Left forelimb (tissue), 1 donor: Measurements from ENCODE around the gene HERPUD1.
"Not testable (repeated sequence)": the region's sequence is repeated elsewhere in the genome, so short reads cannot be mapped to it uniquely, and the experiment has no call there.

Experiments used
- DNase-seq: peaks from one replicate; pipeline ENCODE4 v3.0.0-alpha.2; 2018; ENCODE audit warnings: low spot score

The HERPUD1 gene

DNA sequence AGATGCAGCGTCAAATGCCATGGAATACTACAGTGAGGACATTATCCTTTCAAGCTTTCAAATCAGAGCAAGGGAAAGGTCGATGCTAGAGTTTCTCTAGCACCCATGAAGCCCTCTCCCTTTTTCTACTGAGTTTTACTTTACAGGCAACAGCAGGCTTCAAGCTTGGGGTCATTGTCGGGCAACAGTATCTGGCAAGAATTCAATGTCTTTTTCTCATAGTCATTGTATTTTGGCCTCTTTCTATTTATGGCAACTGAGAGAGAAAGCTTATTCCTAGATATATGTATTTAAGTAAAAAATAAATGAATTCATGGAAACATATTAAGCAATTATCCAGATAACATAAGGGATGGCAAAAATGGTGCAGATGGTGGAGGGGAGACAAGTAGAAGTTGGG is 29.4 kb downstream of the HERPUD1 start:
- no peak for DNase-seq

DNA sequence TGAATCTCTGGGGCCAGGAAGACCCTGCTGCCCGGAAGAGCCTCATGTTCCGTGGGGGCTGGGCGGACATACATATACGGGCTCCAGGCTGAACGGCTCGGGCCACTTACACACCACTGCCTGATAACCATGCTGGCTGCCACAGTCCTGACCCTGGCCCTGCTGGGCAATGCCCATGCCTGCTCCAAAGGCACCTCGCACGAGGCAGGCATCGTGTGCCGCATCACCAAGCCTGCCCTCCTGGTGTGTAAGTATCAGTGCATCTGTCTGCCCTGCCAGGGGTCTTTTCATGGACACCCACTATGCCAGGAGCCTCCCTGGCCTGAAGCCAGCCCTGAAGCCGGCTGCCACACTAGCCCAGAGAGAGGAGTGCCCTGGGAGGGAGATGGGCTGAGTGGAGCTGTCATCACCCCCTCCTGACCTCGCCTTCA is 29.9 kb downstream of the HERPUD1 start, which contains the start of gene CETP:
CETP (plus strand) TSS at position 100 of the 431 bp plus-strand sequence; CDS start at position 130, 30 bp downstream.
- DNase-seq = no peak

DNA sequence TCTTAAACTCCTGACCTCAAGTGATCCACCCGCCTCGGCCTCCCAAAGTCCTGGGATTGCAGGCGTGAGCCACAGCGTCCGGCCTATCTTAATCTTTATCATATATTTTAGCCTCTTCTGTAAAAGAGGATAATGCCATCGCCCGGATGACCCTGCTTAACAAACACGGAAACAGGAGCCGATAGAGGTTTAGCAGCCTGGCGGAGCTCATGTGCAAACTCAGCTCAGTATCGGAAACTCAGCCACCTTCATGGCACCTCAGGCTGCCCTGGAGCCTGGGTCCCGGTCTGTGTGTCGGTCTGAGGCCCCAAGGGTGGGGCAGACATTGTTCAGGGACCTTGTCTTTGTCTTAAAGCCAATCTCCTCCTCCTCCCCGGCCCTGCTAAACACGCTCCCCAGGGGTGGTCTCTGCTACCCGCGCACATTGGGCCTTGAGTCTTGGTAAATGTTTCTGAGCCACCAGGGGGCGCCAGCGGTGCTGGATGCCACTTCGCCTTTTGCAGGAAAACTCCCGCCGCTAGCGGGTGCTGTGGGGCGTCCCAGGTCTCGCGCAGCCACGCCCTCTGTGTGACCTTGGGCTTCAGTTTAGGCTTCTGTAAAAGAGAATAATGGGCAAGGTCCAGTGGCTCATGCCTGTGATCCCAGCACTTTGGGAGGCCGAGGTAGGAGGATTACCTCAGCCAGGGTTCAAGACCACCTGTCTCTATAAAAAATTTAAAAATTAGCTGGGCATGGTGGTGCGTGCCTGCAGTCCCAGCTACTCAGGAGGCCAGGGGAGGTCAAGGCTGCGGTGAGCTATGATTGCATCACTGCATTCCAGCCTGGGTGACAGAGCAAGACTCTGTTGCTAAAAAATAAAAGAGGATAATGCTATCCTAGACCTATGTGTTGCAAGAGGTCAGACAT is 32.6 kb downstream of the HERPUD1 start:
- DNase-seq = peak; percentile 80

DNA sequence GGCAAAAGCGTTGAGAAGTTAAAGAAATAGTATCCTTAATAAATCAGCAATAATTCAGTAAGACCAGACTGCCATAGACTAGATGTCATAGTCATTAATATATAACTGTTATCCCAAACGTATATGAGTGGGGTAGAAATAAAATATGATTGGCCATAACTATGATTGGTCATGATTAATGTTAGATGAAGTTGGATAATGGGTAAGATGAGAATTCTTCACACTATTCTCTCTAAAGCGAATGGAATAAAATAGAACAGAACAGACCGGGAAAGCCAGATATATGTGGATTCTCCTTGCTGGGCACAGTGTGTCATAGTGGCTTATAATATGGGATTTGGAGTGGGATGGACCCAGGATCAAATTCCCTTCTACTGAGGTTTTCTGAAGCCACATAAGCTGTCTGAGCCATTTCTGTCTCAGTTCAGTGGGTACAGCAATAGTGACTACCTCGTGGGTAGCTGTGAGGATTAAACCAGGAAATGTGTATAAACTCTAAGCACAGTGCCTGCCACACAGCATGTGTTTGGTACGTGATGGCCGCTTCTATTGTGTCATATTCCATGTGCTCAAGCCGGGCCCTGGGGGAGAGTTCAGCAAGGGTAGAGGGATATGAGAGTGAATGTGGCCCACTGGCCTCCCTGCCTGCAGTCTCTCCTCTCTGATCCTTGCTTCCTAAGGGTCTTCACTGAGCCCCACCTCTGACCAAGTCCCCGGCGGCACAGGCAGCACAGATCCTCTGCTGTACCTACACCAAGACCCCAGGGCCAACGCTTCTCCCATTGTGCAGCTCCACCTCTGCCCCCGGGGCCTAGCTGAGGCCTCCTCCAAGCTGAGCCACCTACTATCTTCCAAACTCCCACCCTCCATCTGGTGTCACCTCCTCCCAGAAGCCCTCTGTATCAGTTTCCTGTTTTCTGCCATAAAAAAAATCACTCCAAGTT is 33.5 kb downstream of the HERPUD1 start:
- DNase-seq = no peak

DNA sequence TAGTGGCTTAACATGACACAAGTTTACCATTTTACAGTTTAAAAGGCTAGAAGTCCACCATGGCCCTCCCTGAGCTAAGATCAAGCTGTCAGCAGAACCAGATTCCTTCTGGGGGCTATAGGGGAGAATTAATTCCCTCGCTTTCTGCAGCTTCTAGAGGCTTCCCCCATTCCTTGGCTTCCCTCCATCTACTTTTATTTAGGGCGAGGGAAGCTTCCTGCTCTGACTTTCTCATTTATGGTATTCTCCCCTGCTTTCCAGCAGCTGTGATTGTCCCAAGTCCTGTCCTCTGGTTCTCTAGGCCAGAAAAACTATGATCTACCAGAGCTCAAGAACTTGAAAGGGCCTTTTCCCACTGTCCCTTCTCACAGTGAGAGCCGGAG is 34.1 kb downstream of the HERPUD1 start:
- DNase-seq = no peak

DNA sequence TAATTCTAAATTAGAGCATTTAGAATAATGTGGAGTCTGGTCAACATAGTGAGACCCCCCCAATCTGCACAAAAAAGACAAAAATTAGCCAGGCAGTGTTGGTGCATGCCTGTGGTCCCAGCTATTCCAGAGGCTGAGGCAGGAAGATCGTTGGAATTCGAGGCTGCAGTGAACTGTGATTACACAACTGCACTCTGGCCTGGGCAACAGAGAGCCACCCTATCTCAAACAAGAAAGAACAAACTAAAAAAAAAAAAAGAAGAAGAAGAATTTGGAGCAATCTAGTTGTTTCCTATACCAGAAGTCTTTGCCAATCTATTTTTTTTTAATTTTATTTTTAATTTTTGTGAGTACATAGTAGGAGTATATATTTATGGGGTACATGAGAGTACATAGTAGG is 35.8 kb downstream of the HERPUD1 start:
- no peak for DNase-seq

DNA sequence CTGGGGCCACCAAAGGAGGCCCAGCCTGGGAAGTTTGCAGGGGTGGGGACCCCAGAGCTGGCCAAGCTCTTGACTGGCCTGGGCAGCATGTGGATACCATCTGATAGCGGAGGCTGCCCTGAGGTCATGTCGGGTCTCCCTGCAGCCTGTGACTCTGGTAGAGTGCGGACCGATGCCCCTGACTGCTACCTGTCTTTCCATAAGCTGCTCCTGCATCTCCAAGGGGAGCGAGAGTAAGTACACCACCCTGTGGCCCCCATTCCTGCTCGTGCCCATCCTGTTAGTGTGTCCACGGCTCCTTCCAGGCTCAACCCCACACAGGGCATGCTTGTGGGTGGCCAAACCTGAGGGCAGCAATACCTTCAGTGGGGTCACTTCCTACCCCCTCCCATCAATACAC is 37.8 kb downstream of the HERPUD1 start:
- no peak for DNase-seq

DNA sequence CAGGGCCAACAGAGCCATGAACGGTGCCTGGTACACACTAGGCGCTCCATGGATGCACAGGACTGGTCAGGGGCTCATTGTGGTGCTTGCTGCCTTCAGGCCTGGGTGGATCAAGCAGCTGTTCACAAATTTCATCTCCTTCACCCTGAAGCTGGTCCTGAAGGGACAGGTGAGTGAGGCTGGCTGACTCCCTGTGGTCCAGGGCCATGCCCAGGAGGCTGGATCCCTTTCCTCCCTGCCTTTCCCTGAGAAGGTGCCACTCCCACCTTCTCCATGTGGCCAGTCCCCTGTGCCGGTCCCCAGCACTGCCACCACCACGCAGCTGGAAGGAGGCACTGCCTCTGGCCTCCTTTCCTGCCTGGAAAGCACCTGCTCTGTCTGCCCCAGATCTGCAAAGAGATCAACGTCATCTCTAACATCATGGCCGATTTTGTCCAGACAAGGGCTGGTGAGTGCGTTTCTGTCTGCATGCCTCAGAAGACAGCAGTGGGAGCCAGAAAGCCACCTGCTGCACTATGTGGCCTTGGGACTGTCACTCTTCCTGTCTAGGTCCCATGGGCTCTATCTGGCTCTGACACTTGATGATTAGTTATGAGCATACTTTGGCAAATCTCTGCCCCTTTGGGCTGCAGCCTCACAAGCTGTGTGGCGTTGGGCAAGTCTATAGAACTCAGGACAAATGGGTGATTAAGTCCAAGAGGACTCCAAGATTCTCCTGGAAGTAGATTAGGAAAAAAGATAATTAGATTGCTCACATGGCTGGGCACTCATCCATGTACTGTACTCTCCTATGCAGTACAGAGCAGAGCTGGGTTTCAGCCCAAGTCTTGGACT is 39.2 kb downstream of the HERPUD1 start:
- DNase-seq = no peak

DNA sequence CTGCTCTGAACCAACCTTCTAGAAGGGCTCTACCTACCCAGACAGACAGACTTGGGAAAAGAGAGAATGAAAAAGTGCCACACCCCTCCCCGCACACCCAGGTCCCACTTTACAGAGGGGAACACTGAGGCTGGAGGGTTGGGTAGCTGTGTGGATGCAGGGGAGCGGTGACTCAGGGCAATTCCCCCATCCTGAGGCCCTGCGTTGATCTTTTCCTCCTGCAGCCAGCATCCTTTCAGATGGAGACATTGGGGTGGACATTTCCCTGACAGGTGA is 39.8 kb downstream of the HERPUD1 start:
- no peak for DNase-seq

DNA sequence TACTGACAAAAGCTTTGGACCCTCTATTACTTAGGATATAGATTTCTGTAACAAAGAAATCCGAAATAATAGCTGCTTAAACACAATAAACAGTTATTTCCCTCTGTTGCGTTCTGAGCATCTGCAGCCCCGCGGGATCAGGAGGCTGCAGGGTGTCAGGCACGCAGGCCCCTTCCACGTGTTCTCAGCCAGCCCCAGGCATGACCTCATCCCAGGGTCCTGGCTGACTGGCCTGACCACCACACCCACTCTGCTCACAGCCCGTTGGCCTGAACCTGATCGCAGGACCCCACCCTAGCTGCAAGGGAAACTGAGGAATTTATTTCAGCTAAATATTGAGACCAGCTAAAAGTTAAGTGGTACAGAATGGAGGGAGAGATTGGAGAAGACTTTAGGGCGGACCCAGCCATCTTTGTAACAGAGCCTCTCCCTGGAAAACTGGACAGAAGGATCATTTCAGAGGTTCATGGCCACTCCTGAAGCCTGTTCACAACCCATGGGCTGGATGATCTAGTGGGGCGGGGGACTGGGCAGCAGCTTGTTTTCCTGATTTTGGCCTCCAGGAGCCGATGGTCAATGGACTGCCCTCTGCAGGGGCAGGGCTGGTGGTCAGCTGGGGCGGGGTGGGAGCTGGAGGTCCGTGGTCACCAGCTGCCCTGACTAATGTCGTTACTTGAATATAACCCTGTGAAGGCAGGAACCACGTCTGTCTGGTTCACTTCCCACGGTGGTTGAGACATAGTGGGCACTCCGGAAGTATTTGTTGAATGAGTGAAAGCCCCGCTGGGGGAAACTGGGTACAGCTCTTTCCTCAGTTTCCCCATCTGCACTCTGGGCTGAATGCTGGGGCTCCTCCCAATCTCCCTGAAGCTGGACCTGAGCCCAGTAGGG is 40.7 kb downstream of the HERPUD1 start:
- no peak for DNase-seq

DNA sequence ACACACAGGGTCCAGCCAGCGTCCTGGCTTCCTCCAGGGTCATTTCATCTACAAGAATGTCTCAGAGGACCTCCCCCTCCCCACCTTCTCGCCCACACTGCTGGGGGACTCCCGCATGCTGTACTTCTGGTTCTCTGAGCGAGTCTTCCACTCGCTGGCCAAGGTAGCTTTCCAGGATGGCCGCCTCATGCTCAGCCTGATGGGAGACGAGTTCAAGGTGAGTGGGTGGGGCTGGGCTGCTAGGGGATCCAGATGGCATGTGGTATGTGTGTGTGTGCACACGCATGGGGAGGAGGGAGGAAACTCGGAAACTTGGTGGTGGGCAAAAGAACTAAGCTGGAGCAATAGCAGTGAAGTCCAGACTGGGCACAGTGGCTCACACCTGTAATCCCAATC is 41.4 kb downstream of the HERPUD1 start:
- DNase-seq = no peak

DNA sequence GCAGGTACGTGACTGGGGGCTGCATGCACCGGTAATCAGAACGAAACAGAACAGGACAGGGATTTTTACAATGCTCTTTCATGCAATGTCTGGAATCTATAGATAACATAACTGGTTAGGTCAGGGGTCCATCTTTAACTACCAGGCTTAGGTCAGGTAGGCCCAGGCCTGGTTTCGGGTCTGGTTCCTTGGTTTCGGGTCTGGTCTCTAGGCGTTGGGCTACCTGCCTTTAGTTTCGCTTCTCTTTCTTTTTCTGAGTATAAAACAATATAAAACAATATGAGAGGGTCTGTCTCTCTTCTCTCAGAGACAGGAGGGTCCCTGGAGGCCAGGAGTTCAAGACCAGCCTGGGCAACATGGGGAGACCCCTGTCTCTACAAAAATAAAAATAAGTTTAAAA is 42.0 kb downstream of the HERPUD1 start:
- DNase-seq = not testable (repeated sequence)

DNA sequence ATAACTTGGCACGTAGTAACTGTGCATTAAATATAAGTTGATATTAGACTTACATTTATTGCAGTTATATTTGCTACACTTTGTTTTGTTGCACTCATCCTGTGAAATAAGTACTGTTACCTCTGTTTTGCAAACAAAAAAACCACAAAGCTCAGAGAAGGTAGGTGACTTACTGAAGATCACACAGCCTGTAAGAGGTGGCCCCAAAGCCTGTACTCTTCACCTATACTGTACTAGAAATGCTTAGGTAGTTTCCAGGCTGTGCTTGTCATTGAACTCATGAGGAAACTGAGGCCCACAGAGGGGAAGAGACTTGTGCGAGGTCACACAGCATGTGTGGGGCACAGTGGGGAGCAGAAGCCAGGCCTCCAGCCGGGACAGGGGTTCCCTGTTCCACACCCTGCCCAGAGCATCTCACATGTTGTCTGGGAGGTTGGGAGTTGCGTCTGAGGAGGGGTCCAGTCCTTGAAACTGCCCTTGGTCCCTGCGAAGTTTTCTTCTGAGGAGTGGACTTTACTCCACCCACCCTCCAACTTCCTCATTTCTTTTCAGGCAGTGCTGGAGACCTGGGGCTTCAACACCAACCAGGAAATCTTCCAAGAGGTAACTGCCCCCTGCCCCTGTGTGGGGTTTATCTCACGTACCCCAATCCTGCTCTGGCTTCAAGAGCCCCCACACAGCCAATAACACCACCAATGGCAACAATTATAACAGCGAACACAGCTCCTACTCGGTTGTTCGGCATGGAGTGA is 42.8 kb downstream of the HERPUD1 start:
- DNase-seq = no peak

DNA sequence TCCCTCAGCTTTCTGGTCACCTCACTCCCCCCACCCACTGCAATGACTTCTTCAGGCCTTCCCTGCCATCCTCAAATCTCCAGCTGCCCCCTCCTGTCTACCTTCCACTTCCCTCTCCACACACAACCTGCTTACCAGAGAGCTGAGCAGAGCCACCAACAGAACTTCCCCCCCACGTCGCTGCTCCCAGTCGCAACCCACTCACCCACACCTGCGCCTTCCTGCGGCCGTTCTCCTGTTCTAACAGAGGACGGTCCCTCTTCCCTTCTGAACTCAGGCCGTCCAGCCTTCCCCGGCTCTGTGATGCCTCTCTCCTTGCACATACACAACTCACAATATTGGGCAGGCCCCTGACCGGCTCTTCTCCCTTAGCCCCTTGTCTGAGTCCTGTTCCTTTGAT is 43.8 kb downstream of the HERPUD1 start:
- DNase-seq = no peak

DNA sequence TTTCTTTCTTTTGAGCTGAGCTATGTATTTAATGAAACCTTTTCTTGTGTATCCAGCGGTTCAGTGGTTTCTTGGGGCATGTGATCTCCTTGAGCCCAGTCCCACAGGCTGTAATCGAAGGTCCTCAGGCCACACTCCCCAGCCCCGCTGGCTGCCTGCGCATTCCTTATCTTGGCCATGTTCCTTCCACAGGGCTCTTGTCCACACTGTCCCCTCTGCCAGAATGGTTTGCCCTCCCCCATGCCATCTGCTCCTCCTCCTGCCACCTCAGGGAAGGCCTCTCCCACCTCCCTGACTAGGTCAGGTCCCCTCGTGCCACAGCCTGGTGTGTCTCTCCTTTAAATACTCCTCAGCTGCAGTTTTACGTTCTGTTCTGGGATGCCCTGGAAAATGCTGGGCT is 45.3 kb downstream of the HERPUD1 start:
- DNase-seq = no peak

DNA sequence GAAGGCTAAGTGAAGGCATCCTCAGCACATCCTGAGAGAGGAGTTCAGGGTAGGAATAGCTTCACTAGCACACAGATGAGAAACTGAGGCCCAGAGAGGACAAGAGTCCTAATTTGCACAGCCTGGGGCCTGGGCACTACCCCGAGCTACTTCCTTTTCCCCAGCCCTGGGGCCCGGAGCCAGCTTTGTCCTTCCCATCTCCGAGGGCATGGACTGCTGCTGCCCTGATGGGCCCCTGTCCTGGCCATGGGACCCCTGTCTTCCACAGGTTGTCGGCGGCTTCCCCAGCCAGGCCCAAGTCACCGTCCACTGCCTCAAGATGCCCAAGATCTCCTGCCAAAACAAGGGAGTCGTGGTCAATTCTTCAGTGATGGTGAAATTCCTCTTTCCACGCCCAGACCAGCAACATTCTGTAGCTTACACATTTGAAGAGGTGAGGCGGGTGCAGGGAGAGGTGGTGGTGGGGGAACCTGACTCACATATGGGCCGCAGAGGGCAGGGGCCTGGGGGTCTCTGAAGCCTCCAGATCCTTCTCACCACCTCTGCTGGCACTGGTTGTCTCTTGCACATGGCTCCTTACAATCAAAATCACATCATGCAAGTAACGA is 46.0 kb downstream of the HERPUD1 start:
- no peak for DNase-seq

DNA sequence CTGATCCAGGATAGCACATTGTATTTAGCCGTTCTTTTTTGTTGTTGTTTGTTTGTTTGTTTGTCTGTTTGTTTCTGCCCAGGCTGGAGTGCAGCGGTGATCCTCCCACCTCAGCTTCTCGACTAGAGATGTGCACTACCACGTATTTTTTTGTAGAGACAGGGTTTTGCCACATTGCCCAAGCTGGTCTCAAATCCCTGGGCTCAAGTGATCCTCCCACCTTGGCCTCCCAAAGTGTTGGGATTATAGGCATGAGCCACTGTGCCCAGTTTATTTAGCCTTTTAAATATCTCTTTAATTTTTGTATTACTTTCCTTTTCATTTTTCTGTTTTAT is 48.2 kb downstream of the HERPUD1 start:
- no peak for DNase-seq

DNA sequence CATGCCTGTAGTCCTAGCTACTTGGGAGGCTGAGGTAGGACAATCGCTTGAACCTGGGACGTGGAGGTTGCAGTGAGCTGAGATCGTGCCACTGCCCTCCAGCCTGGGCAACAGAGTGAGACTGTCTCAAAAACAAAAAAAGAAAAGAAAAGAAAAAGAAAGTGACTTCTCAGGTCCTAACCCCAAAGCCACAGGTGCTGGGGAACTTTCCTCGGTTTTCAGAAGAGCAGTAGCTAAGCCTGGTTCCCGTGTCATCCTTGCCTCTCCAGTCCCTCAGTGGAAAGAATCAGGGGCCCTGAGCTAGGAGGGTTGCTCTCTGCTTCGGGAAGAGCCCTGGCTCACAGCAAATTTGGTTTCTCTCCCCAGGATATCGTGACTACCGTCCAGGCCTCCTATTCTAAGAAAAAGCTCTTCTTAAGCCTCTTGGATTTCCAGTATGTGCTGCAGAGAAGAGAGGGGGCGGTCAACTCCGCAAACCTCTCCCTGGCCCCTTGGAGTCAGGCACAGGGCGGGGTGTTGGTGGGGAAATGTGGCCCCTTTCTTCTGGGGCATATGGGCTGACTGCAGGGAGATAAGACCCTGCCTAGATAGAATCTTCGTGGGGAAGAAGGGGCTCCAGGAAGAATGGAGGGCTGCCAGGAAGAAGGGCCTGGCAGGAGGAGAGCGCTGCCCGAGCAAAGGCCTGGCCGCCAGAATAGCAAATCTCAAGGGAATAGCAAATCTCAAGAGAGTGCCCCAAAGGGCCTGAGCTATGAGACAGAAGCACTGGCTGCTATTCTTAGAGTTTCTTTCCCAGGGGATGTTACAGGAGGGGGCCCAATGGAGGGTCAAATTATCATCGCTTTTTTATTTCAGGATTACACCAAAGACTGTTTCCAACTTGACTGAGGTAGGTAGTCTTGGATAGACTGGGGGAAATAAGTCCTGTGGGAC is 49.1 kb downstream of the HERPUD1 start:
- DNase-seq = no peak

DNA sequence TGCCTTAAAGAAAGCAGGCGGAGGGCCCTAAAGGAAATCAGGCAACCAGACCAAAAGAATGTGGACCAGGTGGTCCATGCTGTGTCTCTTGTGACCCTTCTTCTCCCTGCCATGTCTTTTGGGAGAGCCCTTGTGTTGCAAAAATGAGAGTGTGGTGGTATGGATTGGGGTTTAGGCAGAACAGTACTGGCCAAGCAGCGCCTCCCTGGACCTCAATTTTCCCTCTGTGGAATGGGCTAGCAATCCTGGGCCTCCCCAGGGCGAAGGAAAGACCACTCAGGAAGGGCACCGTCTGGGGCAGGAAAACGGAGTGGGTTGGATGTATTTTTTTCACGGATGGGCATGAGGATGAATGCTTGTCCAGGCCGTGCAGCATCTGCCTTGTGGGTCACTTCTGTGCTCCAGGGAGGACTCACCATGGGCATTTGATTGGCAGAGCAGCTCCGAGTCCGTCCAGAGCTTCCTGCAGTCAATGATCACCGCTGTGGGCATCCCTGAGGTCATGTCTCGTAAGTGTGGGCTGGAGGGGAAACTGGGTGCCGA is 49.9 kb downstream of the HERPUD1 start:
- DNase-seq = no peak
